HG02943 (cell line): ENCODE measurements around the gene CD44.

ENCODE experiments used
- ATAC-seq: cut with Tn5 transposase; IDR thresholded peaks from one replicate; pipeline ENCODE4 v1.9.1; 2021; ENCODE audit warnings: mild to moderate bottlenecking, low read depth, moderate library complexity; ENCODE audit not compliant: unreplicated experiment

Gene CD44

DNA sequence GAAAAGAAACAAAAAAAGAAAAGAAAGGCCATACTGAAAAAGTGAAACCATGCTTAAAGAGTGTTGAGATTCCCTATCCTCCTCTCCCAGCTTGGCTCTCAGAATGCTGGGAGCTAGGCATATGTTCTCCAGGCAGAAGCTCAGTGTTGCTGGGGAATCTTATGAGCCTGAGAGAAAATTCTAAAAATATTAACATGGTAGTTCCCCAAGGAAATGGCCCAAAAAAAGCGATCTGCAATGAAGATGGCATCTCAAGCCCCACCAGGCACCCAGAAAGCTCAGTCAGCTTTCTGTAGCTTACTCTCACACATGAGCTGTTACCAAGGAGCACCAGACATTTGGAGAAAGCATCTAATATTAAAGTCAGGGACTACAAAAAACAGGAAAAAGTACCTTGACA is 94.5 kb downstream of the CD44 start:
- no peak for ATAC-seq

DNA sequence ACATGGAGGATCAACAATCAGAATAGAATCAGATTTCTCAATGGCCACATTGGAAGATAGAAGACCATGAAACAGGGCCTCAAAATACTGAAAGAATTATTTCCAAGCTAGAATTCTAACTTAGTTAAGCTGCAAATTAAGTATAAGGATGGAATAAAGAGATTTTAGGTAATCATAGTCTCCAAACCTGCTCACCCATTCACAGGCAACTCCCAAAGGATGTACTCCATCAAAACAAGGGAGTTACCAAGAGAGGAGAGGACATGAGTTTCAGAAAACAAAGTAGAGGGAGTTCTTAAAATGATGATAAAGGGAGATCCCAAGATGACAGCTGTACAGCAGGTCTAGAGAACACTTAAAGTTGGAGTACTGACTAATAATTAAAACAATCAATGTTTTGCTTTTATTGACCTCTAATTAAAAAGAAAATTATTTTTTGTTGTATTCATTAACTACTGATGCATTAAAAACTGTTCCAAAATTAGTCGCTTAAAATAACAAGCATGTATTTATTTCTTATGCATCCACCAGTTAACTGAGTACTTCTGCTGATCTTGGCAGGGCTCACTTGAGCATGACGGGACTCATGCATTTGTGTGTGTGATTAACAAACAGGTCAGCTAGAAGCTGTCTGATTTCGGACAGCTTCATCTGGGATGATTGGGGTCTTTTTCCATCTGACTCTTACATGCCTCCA is 95.6 kb downstream of the CD44 start:
- ATAC-seq: no peak

DNA sequence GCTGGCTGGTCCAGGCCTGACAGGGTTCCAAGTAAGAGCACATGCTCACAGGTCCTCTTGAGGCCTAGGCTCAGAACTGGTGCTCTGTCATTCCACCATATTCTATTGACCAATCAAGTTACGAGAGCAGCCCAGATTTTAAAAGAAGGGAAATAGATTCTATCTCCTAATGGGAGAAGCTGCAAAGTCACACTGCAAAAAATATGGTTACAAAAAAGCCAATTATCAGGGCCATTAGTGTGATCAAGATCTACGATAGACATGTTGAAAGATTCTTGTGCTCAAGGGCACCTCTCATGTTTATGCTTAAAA is 96.1 kb downstream of the CD44 start:
- no peak for ATAC-seq

DNA sequence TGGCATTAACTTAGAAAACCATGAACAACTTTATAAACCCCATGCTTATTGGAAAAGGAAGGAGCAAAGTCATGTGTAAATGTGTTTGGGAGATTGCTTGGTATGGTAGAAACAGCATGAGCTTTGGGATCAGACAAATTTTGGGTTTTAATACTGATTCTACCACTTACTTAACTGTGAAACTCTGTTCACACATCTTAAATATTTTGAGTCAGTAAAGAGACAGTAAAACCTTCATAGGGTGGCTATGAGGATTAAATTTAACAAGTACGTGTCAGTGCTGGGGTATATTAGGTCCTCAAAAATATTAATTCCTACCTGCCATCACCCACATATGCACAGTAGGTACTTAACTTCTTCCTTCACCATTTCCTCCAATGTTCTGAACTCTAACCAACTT is 96.5 kb downstream of the CD44 start:
- ATAC-seq: no peak

DNA sequence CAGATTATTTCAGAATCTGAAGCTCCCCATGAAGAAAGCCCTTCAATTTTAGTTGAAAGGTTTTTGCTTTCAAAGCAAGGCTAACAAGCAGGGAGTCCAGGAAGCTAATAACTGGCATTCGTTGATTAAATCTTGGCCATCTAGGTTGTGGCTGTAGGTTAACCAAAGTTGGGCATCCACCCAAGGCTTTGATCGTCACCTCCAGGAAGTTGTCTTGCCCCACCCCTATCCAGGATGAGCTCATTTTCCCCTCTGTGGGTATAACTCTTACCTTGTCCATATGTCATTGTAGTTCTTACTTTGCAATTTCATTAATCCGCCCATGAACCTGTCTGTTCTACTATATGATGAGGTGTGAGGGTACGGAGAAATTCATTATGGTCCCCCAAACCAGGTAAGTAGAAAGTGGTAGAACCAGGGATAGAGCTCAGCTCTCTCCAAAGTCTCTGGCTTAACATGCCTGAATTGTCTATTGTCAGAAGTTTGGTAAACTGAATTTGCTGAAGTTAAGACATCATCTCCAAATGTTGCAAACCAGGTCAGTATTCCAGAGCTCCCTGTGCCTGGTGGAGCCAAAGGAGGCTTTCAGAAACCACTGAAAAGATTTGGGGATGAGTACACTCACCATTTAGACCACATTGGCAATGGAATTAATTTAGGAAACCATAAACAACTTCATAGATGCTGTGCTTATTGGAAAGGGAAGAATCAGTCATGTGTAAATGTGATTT is 97.1 kb downstream of the CD44 start:
- no peak for ATAC-seq

DNA sequence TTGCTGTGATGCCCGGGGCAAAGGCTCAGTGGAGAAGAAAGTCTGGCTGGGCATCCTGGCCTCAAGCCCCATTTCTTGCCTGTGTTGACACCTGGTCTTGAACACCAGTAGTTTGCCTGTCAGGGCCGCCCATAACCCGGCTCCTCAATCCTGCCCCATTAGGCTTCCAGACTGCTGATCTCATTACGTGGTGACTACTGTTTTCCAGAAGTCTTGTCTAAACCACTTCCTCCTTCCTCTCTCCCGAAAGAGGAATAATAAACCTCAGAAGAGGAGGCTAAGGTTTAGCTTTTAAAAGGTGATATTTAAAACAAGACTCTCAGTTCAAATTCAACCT is 97.7 kb downstream of the CD44 start:
- ATAC-seq: no peak

DNA sequence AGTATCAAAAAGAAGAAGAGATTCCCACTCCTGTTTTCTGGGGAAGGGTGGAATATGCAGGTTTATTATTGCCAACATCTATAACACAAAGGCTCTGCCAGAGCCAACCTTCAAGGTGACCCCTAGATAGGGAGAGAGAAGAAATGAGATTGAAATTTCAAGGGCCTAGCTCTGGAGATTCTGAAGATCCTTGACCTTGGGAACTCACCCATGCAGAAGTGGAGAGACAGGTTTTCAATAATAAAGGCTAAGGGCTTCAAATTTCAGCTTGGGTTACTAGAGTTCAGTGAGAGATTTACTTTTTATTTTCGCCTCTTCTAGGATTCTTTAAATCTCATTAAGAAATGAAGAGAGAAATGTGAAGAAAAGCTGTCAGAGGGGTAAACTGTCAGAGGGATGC is 98.4 kb downstream of the CD44 start:
- no peak for ATAC-seq

DNA sequence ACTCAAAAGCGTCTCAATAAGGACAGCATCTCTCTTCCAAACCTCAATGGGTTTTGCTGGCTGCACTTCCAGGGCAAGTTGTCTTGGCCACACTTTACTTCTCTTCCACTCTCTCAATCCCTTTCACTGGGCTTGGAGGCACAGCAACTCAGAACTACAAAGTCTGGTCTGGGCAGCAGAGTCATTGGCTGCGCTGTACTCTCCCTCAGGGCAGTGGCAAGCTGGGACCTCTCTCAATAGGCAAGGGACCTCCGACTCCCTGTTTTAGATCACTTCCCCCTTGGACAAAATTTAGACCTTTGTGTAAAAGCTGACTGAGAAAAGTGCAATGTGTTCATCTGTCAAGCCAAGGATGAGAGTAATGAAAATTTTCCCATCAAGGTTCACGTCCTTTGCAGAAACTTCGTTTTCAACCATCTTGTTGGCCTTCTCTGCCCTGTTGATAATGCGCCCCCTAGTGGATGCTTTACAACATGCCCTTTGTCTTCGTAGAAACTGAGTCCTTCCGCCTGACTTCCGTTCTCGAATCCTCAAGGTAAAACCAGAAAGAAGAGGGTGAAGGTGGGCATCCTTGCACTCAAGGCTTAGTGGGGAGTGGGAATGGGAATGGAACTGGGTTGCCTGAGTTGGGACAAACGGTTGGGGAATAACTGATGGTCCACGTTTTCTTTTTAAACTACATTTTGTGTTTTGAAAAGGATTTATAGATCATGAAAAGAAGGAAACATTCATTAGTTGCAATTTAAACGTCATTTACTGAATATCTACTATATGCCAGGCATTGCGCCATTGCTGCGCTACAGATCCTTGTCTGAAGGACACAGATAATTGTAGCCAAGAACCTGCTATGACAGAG is 99.1 kb downstream of the CD44 start:
- no peak for ATAC-seq

DNA sequence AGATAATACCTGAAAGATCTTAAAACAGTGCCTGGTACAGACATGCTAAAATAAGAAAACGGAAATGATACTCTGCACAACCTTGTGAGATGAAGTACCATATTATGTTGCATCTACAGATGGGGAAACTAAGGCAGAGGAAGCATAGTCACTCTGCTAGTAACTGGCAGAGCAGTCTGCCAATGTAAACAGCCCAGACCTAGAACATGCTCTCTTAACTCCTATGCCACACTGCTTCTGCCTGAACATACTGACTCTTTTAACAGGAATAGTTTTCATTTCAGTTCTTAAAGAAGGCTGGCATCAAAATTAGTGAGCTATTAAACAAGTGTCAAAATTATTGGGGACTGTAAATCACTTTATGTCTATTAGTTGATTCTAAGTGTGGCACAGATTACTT is 99.9 kb downstream of the CD44 start:
- ATAC-seq: no peak

DNA sequence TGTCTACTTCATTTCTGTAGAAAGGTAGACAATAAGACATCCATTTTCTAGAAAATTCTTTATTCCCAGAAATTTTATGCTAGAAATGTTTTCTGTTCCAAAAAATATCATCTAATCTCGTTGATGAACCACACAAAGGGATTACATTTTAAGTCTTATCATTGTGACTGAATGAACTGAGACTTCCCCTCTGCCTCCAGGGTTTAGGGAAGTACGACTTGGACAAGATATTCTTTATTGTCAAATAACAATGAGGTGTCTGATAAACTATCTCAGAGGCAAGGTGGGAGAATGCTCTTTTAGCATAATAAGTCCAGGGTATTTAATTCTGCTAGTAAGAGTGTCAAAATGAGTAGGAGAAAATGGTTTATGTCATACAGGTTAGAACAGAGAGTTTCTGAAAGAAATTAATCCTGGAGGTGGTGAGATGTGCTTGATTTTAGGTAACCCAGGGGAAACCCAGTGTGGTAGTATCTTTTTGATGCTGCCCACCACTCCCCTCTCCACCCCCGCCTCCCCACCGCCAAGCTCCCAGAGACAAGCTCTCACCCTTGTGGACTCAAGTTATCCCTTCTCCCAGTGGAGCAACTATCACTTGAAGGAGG is 100.6 kb downstream of the CD44 start:
- no peak for ATAC-seq

DNA sequence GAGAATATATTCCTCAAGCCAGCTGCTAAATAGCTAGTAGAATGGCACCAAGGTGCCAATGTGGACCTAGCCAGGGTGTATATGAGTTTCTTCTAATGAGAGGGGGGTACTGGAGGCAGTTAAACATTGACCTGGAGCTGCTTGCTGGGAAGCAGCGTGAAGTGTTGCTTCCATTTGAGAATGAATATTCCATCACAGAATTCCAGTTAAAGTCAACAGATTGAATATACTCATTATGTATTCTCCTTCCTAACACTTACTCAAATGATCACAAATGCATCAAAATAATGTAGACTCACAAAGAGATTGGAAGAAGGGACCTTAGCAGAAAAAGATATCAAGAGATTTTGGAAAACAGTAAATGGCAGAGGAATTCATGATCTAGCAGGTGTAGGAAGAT is 102.1 kb downstream of the CD44 start:
- no peak for ATAC-seq

DNA sequence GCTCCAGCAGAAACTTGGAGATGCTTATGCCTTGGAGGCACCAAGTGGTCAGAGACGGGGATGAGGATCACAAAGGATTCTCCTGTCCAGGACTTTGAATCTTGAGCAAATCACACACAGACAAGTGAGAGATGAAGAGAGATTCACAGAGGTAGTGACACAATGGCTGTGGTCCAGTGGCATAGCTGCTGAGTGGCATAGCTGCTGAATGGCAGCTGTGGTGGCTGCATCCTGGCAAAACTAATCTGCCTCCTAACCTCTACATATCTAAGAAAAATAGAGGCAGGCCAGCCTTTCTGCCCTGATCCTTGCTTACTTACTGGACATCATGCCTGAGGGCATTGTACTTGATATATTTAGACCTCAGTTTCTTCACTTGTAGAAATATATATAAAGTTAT is 102.6 kb downstream of the CD44 start:
- ATAC-seq: no peak

DNA sequence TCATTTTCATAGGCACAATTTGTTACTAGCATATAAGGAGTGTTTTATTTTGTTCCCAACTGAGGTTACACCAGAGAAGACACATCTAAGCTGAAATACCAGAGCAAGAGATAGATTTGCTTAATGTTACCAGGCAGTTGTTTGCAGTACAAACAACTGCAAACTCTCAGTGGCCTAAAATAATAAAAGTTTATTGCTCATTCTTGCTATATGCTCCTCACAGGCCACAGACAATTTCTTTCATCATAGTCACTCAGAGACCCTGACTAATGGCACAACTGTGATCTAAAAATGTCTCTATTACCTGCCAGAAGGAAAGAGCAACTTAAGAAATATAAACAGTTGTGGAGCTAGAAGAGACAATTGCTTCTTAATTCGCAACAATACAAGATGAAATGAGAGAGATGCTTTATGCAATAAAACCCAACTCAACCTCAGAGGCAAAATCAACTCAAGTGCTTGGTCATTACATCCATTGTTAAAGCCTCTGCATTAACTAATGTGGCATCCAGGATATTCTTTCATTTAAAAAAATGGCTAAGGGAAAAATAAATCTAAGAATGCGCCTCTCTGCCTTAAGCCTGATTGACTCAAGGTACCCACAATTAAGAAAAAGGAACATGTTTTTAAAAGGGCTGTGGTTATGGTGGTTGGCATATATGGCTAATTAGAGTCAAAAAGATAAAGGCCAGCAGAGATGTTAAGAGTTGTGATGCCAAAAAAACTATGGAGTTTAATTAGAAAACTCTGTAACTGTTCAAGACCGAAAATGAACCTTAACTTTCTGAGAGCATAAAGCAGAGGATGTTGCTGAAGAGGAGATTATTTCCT is 103.7 kb downstream of the CD44 start:
- ATAC-seq: no peak

DNA sequence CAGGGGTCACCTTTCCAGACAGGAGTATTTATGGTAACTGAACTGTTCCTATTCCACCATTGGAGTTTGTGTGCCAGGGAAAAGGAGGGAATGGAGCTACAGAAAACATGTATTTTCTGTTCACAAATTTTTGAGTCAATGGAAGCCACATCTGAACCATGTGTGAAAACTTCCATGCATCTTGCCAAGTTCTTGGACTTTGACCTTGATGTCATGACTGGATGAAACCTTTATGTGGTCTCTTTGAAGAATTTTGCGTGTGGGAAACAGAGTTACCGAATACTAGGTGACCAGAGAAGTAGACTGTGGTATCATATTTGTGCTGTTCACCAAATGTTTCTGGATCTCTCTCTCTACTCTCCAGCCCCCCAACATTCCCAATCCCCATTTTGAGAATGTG is 104.8 kb downstream of the CD44 start:
- ATAC-seq: no peak

DNA sequence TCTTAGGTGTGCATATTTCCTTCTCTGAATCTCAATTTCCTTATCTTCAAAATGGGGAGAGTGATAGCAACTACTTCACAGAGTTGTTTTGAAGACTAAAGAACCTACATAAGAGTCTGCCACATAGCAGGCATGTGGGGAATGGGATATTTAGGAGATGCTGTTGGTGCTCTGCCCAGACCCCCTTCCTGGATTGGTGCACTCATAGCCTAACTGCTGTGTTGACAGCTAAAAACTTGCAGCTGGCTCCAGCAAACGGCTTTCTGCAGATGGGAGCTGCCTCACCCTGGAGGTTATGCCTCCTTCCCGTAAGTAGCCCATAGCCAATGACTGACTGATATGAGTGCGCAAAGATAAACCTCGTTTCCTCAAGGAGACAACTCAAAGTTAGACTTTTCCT is 106.1 kb downstream of the CD44 start:
- no peak for ATAC-seq

DNA sequence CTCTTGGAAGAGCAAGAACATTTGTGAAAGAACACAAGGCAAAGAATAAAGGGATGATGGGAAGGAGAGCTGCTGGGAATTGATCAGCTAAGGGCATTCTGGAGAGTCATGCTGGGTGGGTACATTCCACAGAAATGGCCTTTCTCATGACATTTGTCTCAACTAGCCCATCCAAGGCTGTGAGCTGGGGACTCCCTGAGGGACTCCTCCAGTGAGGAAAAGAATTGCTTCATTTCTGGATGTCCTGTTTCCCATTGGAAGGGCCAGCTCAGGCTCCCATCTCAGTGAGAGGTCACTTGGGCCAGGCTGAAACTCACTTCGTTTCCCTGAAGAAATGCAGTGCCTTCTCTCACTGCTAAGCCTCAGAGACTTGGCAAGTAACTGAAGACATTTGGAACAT is 106.8 kb downstream of the CD44 start:
- ATAC-seq: no peak

DNA sequence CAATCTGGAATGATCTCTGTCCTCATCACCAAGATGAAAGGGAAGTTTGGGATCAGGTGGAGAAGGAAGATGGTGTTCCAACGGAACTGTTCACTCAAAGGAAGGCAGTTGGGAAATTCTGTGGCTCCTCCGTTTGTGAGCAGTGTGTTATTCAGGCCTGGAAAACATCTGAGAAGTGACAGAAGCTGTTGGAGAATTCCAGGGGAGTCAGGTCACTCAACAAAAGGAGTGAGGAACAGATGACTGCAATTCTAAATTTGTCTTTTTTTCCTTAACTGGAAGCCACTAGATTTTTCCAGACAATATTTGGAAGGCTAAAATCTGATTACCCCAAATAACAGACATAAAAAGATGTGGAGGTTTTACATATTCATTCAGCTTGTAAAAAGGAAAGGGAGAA is 107.8 kb downstream of the CD44 start:
- no peak for ATAC-seq

DNA sequence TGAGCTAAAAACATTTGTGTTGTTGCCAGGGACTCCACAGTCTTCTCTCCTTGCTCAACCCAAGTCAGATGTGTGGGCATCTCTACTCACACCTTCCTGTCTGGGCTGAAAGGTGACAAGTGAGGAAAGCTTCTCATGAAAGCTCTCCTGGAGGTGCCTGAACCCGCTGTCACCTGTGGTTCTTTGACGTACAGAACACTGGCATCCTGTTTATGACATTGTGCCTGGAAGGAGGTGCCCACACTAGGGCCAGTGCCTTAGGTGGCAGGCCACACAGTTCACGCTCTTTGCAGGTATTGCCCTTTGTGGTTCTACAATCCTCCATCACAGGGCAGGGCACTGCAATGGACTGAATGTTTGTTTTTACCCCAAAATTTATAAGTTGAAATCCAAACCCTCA is 108.5 kb downstream of the CD44 start:
- ATAC-seq: no peak

DNA sequence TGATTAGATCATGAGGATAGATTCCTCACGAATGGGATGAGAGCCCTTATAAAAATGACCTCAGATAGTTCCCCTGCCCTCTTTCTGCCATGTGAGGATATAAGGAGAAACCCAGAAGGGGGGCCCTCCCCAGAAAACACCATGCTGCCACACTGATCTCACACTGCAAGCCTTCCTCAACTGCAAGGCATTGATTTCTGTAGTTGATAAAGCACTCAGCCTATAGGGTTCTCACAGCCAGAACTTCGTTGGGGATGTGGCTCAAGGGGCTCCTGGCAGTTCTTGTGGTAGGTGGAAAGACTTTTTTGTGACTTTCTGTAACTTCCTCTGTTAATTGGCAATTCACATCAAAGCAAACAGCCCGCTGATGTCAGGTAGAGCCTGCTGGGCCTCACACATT is 108.9 kb downstream of the CD44 start:
- ATAC-seq: no peak

DNA sequence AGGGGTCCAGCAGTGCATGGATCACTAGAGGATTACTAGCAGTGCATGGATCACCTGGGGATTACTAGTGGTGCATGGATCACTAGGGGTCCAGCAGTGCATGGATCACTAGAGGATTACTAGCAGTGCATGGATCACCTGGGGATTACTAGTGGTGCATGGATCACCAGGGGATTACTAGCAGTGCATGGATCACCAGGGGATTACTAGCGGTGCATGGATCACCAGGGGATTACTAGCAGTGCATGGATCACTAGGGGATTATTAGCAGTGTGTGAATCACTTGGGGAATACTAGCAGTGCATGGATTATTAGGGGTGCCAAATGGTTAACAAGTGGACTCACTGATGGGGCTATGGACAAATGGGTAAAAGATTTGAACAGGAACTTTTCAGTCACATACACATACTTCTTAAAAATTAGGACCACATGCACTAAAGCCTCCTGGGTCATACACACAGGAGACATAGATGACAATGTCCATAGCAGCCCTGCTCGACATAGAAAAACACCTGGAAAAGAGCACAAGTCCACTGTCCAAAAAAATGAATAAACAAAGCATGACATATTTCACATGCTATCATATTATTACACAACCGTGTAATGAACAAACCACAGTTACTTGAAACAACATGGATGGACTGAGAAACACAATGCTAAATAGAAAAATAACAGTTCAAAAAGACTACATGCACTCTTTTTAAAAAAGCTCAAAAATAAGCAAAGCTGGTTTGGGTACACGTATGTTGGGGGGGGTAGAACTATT is 109.8 kb downstream of the CD44 start:
- no peak for ATAC-seq
